Activated B cell treated with CpG ODN at 0.5 μM for 24 hours (primary cell): Measurements from ENCODE around the gene UQCRC1. TPM values are rescaled to one million over a fixed set of nuclear protein-coding genes. Genes with fewer than 3 reads are reported as not detected.

ENCODE experiments used
- ATAC-seq: fragments of 200-7000 bp; cut with Tn5 transposase; one replicate; pipeline ENCODE4 v1.10.0; 2021; ENCODE audit warnings: low read depth, mild to moderate bottlenecking, moderate library complexity
- CTCF ChIA-PET: fragments of 350-600 bp; sonication (Branson Sonifier 250); formaldehyde crosslinking; loops from one replicate; lab custom pipeline; 2021; ENCODE audit warnings: antibody characterized with exemption; lab: Charles Lee
- POLR2A ChIA-PET: fragments of 350-600 bp; sonication (Branson Sonifier 250); formaldehyde crosslinking; loops from one replicate; lab custom pipeline; 2021; ENCODE audit warnings: antibody characterized with exemption; lab: Charles Lee
- DNase-seq: peaks from one replicate; pipeline ENCODE4 v3.0.0; 2022
- H3K27ac Mint-ChIP-seq: one replicate; pipeline ENCODE4 v1.8.0; 2020; ENCODE audit warnings: mixed read lengths
- H3K27me3 Mint-ChIP-seq: one replicate; pipeline ENCODE4 v1.8.0; 2021; ENCODE audit warnings: mixed read lengths
- H3K36me3 Mint-ChIP-seq: one replicate; pipeline ENCODE4 v1.8.0; 2021; ENCODE audit warnings: low read depth, mixed read lengths
- H3K4me1 Mint-ChIP-seq: one replicate; pipeline ENCODE4 v1.8.0; 2021; ENCODE audit warnings: mixed read lengths
- H3K4me3 Mint-ChIP-seq: one replicate; pipeline ENCODE4 v1.8.0; 2020; ENCODE audit warnings: mild to moderate bottlenecking, mixed read lengths
- H3K9me3 Mint-ChIP-seq: one replicate; pipeline ENCODE4 v1.8.0; 2020; ENCODE audit warnings: mixed read lengths
- intact Hi-C: fragments of 100-400 bp; cut with micrococcal nuclease; formaldehyde crosslinking; loops from one replicate; pipeline ENCODE4 v1.15.1; 2024
- total RNA-seq: library from RNA; stranded (reverse); gene quantifications from 2 replicates; pipeline ENCODE4 v1.2.3, GENCODE V29; 2022
- TF ChIP-seq, protein P1 (sequence below): fragments of 200-600 bp; IDR thresholded peaks from one replicate; pipeline ENCODE4 v1.8.0; 2022; ENCODE audit warnings: antibody characterized with exemption, mild to moderate bottlenecking

Gene UQCRC1
- total RNA-seq, 1 donor from 2014 or later: 117 TPM

DNA sequence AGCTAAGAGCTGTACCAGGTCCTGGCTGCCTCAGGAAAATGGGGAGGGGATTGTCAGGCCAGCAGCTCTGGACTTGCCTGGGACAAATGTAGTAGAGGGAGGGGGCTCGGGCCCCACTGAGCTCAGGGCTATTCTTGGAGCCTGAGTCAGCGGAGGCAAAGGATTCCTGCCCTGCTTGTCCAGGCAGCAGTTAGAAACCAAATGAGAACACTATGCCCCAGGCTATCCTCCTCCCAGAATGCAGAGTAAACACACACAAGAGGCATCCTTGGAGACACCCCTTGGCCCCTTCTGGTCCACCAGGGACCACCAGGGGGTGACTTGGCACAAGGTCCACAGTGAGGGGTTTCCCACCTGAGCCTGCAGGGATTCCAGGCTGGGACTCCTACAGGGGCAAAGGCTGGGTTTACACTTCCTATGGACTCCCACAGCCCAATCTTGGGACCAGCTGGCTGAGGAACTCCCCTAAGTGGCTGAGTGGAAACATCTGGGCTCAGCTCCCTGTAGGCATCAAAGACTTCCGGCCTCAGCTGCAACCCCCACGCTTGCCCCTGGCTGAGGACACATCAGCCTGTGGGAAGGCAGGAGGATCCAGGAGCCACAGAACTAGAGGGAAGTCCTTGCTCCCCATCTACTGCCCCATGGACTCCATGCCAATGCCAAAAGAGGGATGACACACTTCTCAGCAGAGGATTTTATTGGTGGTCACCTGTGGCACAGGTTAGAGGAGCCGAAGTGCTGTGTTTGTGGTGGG is 10.9 kb downstream of the UQCRC1 start:
- POLR2A ChIA-PET: no interaction called here
- peaks cover 60% of the 10 kb centered on the region for H3K36me3 Mint-ChIP-seq
- ATAC-seq (no peak), DNase-seq (no peak)
- intact Hi-C loops: no loop called here
- H3K27me3 Mint-ChIP-seq: peaks cover 9% of the 10 kb centered on the region
- H3K27ac Mint-ChIP-seq: no peak overlapping the region
- TF ChIP-seq, protein P1, sequence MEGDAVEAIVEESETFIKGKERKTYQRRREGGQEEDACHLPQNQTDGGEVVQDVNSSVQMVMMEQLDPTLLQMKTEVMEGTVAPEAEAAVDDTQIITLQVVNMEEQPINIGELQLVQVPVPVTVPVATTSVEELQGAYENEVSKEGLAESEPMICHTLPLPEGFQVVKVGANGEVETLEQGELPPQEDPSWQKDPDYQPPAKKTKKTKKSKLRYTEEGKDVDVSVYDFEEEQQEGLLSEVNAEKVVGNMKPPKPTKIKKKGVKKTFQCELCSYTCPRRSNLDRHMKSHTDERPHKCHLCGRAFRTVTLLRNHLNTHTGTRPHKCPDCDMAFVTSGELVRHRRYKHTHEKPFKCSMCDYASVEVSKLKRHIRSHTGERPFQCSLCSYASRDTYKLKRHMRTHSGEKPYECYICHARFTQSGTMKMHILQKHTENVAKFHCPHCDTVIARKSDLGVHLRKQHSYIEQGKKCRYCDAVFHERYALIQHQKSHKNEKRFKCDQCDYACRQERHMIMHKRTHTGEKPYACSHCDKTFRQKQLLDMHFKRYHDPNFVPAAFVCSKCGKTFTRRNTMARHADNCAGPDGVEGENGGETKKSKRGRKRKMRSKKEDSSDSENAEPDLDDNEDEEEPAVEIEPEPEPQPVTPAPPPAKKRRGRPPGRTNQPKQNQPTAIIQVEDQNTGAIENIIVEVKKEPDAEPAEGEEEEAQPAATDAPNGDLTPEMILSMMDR: no peak
- CTCF ChIA-PET: no interaction called here
- H3K9me3 Mint-ChIP-seq: no peaks in the 10 kb centered on the region
- peaks cover 14% of the 10 kb centered on the region for H3K4me1 Mint-ChIP-seq
- H3K4me3 Mint-ChIP-seq: no peak overlapping the region

DNA sequence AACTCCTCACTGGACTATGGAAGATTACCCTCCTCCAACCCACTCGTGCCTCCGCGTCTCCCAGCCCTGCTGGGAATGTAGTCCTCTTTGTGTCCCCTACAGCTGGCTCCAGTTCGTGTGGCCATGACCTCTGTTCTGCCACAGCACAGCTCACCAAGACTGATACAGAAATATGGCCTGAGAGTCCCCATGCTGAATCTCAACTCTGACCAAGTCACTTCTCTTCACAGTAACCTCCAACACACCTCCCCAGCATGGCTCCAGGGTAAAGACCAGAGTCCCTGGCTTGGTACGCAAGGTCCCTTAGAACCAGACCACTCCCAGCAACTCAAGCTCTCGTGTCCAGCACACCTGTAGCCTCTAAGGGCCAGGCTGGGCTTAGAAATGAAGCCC is 12.0 kb downstream of the UQCRC1 start:
- intact Hi-C loops: no loop called here
- Mint-ChIP-seq H3K4me3 (no peak overlapping the region), H3K36me3 (peaks cover 50% of the 10 kb centered on the region), H3K27ac (no peak overlapping the region), H3K9me3 (no peaks in the 10 kb centered on the region), H3K27me3 (peaks cover 18% of the 10 kb centered on the region), H3K4me1 (peaks cover 14% of the 10 kb centered on the region)
- ATAC-seq (no peak), DNase-seq (no peak)
- ChIA-PET POLR2A (no interaction called here), CTCF (no interaction called here)
- TF ChIP-seq, protein P1: no peak

DNA sequence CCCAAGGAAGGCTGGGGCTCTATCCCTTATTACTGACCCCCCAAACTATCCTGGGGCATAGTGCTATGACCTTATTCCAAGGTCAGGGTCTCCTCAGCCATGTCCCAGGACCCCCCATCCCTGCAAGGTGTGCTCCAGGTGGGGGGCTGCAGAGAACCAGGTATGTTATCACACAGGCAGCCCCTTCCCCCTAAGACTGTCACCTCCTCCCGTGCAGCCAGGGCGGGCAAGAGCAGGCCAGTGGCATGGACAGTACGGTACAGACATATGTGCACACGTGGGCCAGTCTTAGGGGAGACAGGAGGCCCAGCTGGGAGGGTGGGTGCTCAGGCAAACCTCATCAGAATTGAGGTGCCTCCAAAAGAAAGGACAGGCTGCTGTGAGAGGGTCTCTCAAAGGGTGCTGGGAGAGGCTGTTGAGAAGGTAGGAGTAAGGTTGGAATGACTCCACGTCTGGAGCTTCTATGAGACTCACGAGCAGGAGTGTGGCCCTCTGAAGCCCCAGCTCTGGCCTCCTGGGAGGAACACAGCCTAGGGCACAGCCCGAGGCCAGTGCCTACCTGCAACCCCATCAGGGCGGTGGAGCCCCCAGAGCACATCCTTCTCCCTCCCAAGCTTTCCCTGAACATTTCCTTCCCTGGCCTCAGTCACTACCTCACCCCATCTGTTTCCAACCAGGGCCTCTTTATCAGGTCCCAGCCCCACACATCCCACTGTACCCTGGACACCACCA is 12.6 kb downstream of the UQCRC1 start:
- CTCF ChIA-PET: no interaction called here
- H3K36me3 Mint-ChIP-seq: peaks cover 45% of the 10 kb centered on the region
- ATAC-seq (no peak), DNase-seq (no peak)
- no peak overlapping the region for H3K4me3 Mint-ChIP-seq
- POLR2A ChIA-PET: no interaction called here
- intact Hi-C loops: no loop called here
- TF ChIP-seq, protein P1: no peak
- H3K27me3 Mint-ChIP-seq: peaks cover 18% of the 10 kb centered on the region
- no peak overlapping the region for H3K27ac Mint-ChIP-seq
- peaks cover 14% of the 10 kb centered on the region for H3K4me1 Mint-ChIP-seq
- H3K9me3 Mint-ChIP-seq: no peaks in the 10 kb centered on the region

DNA sequence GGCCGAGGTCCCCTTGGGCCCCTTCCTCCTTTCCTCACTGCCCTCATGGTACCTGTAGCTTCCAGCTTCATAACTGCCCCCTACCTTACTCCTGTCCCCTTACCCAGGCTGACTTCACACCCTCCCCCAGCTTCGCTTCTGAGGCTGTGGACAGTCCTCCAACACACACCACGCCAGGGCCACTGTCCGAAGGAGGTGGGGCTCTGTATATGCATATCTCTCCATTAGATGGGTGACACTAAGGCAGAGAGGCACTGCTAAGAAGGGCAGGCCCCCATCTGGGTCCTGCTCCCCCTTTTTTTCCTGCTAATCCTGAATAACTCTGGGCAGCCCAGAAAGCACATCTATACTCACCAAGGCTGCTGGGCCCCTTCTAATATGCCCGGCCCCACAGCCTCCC is 13.3 kb downstream of the UQCRC1 start:
- intact Hi-C loops: no loop called here
- ChIA-PET POLR2A (no interaction called here), CTCF (no interaction called here)
- Mint-ChIP-seq H3K27me3 (peaks cover 18% of the 10 kb centered on the region), H3K4me1 (peaks cover 14% of the 10 kb centered on the region), H3K4me3 (no peak overlapping the region), H3K9me3 (no peaks in the 10 kb centered on the region), H3K36me3 (peaks cover 38% of the 10 kb centered on the region), H3K27ac (no peak overlapping the region)
- DNase-seq (no peak), ATAC-seq (no peak)
- TF ChIP-seq, protein P1: no peak

DNA sequence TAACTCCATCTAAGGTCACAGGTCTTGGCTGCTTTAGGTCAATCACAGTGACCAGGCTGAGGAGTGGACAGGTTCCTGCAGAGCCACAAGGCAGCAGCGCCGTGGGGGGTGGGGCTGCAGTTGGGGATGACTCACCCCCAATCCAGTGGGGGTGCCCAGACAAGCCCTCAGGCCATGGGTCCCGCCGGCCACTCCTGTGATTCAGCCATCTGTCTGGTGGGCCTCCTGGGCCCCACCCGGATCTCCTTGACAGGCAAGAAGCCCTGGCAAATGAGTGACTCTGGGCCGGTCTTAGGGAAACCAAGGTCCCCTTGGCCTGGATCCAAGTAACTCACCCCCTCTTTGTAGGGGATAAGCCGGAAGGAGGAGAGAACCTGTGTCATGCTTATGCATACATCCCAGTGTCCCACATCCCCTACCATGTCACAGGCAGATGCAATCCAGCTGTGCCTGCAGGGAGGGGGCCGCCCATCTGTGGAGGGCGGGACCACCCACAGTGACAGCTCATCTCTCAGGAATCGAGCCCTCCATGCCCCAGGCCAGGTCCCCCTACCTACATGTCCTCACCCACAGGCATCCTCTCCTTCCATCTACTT is 13.8 kb downstream of the UQCRC1 start:
- Mint-ChIP-seq H3K4me1 (peaks cover 14% of the 10 kb centered on the region), H3K27me3 (peaks cover 23% of the 10 kb centered on the region), H3K9me3 (no peaks in the 10 kb centered on the region), H3K27ac (no peak overlapping the region), H3K4me3 (no peak overlapping the region), H3K36me3 (peaks cover 33% of the 10 kb centered on the region)
- no peak for DNase-seq
- intact Hi-C loops: no loop called here
- ATAC-seq: peak; percentile 18
- TF ChIP-seq, protein P1: no peak
- ChIA-PET CTCF (no interaction called here), POLR2A (no interaction called here)
